GM21576 (cell line): ENCODE data around the gene OAS3.
A peak's percentile ranks its signal among the peaks of the same experiment; 100 is the strongest.
"Not testable (repeated sequence)": the region's sequence is repeated elsewhere in the genome, so short reads cannot be mapped to it uniquely, and the experiment has no call there.

Experiments
- ATAC-seq: cut with Tn5 transposase; IDR thresholded peaks from one replicate; pipeline ENCODE4 v1.9.1; 2021; ENCODE audit warnings: mild to moderate bottlenecking, moderate library complexity; ENCODE audit not compliant: unreplicated experiment

Gene OAS3

DNA sequence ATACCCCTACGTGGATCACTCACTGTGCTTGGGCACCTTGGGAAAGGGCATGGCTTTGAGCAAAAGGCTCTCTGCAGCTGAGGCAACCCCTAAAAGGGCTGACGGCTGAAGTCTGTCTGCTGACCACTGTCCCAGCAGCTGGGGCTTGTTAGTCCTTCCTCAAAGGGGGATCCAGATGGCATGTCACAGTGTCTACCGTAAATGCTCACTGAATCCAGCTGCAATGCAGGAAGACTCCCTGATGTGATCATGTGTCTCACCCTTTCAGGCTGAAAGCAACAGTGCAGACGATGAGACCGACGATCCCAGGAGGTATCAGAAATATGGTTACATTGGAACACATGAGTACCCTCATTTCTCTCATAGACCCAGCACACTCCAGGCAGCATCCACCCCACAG is 19.2 kb upstream of the OAS3 start:
- ATAC-seq = no peak

DNA sequence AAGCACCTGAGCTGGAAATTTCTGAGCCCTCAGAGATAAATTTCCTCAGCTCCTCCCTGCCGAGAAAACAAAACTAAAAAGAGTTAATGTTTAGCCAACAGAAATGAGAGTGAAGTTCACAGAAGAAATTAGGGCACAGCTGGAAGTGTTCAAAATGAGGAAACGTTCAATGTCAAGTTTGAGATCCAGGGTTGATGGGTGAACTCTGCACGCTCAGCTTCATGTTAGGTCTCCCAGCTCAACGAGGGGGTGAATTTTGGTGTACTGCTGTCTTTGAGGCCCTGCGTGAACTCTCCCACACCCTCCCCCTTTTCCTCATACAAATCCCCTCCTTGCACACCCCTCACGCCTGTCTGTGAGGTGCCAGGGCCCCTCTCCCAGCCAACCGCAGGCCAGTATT is 13.3 kb upstream of the OAS3 start:
- ATAC-seq = peak; percentile 50

DNA sequence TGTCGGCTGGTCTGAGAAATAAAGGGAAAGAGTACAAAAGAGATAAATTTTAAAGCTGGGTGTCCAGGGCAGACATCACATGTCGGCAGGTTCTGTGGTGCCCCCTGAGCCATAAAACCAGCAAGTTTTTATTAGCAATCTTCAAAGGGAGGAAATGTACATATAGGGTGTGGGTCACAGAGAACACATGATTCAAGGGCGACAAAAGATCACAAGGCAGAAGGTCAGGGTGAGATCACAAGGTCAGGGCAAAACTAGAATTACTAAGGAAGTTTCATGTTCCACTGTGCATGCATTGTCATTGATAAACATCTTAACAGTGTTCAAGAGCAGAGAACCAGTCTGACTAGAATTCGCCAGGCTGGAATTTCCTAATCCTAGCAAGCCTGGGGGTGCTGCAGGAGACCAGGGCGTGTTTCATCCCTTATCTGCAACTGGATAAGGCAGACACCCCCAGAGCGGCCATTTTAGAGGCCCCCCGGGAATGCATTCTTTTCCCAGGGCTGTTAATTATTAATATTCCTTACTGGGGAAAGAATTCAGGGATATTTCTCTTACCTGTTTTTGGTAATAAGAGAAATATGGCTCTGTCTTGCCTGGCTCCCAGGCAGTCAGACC is 11.7 kb upstream of the OAS3 start:
- ATAC-seq = not testable (repeated sequence)

DNA sequence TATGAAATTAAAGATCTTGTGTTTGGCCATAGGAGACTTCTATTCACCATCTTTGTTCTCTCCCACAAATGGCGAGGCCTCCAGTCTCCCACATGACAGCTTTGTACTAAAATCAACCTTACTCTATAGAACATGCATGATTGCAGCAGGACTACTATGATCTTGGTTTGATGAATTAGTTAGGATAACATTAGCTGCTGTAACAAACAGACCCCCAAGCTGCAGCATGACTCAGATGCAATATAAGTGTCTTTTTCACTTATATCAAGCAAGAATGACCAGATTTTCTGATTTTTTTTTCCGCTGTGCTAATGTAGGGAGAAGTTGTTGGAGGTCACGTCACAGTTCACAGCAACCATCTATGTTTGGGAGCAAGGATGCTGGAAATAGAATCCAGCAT is 10.8 kb upstream of the OAS3 start:
- no peak for ATAC-seq

DNA sequence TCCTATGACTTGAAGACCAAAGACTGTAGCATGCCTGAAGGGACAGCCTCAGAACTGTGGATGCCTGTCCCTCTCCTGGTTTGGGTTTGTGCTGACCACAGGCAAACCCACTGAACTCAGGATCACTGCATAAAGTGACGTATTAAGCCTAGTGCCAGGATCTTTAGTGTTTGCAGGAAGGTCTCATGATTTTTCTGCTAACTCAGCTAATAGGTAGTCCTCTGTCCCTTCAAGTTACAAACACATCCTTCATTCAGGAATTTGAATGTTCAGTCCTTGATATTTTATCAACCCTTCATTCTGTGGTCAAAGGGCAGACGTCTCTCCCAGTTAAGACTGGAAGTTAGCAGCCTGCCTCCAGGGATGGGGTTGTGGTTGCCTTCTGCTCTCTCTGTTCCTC is 10.3 kb upstream of the OAS3 start:
- no peak for ATAC-seq

DNA sequence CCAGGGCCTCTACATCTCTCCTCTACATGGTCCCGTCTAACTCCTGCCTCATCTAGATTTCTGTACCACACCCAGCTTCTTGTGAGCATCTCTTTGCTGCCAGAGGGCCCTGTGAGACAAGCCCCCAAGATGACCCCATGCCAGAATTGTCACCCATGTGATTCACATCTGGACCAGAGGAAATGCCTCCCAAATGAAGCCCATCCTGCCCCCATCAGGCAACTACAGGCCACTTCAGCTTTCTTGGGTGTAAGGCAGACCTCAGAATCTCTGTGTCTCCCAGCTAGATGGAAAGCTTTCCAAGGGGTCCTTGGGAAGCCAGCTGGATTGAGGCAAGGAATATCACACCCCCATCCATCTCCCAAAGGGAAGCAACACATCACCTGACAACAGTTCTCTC is 9.3 kb upstream of the OAS3 start:
- ATAC-seq = no peak

DNA sequence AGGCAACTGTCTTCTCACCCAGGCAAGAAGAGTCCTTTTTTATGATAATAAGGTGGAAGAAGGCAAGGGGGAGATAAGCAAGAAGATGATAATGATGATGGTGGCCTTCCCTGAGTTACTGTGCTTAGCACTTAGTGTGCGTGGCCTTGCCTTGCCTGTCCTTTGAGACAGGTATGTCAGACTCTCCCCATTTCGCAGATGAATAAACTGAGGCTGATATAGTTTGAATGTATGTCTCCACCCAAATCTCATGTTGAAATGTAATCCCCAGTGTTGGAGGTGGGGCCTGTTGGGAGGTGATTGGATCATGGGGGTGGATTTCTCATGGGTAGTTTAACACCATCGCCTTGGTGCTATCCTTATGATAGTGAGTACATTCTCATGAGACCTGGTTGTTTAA is 8.6 kb upstream of the OAS3 start:
- ATAC-seq = no peak

DNA sequence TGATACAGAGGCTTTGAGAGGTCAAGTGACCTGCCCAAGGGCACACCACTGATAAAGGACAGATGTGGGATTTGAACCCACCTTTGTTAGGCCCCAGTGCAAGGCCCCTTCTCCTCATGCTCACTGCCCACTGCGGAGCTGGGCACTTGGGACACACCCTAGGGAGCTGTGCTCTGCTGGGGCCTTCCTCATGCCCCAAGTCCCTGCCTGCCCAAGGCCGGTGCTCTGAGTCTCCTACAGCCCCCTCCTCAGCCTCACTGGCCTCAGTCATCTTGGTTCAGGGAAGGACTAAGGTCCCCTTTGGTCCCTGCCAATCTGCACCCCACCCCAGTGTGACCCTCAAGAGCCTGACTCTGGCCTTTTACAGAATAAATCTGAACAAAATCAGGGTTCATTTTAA is 7.9 kb upstream of the OAS3 start:
- ATAC-seq = no peak

DNA sequence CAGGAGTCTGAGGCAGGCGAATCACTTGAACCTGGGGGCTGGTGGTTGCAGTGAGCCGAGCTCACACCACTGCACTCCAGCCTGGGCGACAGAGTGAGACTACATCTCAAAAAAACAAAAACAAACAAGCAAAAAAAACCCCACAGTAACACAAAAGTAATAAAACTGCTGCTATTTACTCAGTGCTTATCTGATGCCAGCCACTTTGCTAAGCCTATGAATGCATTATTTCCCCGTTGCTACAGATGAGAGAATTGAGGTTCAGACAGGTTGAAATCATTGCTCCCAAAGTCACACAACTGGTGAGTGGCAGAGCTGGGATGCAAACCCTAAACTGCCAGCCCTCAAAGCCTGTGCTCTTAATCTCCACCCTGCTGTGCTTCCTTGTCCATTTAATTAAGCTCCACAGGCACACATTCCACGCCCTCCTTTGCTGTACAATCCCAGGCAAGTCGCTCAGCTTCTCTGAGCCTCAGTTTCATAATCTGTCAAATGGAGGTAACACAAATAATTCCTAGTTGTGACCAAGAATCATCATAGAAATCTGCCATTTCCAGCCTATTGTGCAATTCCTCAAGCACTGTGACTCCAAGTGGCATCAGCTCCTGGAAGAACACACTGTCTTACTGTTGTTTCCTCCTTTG is 5.7 kb upstream of the OAS3 start:
- no peak for ATAC-seq

DNA sequence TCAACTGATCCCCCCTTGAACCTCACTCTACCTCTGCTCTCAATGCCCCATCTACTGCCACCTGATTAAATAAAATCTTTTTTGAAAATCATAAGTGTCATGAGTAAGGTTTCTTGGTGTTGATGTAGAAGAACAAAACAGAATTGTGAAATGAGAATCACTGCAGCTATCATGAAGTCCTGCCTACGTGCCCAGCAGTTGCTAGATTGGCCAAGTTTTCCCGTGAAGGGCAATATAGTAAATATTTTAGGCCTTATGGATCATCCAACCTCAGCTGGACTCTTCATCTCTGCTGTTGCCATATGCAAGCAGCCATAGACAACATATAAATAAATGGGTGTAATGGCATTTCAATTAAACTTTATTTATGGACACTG is 5.2 kb upstream of the OAS3 start:
- no peak for ATAC-seq

DNA sequence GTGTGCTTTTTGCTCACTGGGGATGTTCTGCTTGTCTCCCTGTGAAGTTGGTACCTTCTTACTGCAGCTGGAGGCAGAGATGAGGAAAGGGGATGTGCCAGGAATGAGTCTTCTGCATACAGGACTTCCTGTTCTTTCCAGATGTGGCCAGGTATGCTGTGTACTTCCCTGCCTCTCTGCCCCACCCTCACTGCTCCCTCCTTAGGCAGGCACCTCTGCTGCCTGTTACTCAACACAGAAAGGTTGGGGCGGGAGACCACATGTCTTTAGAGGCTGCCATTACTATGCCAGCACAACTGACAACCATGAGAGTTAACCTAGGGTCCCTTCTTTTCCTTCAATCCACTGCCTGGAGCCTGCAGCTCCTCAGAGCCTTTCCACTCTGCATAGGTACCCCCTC is 2.0 kb upstream of the OAS3 start:
- ATAC-seq = no peak

DNA sequence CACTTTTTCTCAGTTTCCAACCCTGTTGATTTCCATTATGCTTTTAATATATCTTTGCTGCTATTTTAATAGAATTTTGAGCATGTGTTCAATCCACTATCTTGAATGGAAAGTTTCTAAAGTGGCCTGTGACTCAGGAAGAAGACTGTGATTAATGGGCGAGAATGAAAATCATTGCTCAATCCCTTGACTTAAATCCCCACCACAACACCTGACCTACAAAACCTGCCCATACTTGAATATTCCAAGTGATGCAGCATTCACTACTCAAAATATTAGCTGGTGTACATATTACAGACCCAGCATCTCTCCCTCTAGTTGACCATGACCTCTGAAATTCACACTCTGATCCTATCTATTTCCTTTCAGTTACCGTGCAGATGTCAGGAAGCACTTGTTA is 1.3 kb upstream of the OAS3 start:
- no peak for ATAC-seq

DNA sequence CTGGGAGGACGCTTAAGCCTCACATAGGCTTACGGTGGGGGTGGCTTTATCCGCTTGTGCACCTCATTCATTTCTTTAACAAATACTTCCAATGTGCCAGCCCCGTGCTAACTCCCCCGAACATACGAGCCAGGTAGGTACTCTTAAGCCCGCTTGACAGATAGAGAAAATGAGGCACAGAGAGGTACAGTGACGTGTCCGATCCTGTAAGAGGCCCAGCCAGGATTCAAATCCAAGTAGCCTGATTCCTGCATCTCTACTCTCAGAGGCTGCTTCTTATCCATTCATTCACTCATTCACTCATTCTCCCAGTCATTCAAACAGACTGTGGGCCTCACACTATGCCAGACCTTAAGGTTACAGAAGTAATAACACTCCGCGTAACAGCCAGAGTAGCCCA is 477 bp downstream of the OAS3 start:
- no peak for ATAC-seq

DNA sequence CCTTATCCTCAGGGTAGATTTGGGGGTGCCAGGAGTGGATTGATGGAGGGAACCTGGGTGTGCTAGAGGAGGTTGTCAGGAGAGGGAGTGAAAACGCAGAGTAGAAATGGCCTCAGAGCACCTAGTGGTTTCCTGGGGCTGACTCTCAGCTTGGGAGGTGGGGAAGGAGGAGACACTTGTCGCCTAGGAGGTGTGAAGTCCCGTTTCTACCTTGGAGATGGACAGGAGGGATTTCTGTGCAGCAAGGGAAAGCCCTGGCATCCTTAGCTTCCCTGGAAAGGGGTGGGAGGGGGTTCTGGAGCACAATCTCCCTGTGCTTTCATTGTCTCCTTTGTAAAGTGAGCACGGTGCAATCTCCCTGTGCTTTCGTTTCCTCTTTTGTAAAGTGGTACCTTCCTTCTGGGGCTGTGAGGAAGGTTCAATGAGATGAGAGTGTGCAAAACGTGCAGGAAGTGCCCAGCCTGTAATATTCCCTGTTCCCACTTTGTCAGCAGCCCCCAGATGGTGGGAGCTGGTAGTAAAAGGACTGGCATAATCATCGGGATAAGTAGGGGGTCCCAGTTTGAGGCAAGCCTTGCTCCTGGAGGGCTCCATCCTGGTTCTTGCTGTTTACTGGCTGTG is 1.6 kb downstream of the OAS3 start:
- peak; percentile 64 for ATAC-seq

DNA sequence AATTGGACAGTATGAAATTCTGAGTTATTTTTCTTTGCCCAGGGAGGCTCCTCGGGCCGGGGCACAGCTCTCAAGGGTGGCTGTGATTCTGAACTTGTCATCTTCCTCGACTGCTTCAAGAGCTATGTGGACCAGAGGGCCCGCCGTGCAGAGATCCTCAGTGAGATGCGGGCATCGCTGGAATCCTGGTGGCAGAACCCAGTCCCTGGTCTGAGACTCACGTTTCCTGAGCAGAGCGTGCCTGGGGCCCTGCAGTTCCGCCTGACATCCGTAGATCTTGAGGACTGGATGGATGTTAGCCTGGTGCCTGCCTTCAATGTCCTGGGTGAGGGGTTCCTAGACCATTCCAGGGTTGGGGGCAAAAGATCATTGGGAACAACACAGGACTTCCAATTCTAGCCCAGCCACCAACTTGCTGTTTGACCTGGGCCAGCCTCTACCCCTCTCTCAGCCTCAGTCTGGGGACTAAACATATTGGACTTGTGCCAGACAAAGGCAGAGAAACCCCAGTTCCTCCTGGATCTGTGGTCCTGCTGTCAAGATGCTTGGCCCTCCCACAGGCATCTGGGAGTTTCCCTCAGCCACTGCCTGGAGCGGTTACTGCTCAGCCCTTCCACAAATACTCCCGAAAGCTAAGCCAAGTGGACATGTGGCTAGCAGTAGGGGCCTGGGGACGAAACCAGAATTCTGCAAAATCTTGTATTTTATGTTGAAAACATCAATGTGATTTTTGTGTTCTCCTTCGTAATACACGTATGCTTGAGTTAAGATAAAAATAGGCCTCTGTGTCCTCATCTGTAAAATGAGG is 3.5 kb downstream of the OAS3 start:
- ATAC-seq = no peak

DNA sequence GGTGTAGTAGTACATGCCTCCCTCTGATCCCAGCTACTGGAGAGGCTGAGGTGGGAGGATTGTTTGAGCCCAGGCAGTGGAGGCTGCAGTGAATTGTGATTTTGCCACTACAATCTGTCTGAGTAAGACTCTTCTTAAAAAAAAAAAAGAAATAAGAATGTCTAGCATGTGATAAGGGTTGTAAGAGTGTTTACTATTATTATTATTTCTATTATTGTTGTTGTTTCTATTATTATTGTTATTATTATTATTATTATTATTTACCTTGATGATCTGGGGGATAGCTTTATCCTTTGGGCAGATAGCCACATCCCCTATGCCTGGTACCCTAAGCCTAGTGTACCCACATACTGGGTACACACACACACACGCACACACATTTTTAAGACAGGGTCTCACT is 4.3 kb downstream of the OAS3 start:
- no peak for ATAC-seq

DNA sequence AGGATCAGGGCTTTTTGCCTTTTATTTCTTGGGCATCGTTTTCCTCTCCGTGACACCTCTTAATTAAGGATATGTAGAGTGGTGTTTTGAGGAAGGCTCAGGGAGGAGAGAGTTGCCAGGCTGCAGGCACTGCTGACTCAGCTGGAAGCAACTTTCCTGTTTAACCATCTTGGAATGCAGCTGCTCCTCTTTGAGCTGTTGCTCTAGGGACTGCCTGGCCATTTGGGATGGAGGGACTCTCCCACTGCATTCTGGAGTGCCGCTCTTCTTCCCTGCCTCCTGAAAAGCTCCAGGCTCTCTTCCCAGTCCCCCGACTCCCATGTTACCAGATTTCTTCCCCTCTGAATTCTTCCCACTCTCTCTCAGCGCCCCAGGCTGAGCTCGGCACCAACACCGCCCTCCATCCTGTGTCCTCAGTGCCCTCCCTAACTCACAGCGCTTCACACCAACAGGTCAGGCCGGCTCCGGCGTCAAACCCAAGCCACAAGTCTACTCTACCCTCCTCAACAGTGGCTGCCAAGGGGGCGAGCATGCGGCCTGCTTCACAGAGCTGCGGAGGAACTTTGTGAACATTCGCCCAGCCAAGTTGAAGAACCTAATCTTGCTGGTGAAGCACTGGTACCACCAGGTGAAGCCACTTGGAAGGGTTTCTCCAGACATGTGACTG is 5.9 kb downstream of the OAS3 start:
- no peak for ATAC-seq

DNA sequence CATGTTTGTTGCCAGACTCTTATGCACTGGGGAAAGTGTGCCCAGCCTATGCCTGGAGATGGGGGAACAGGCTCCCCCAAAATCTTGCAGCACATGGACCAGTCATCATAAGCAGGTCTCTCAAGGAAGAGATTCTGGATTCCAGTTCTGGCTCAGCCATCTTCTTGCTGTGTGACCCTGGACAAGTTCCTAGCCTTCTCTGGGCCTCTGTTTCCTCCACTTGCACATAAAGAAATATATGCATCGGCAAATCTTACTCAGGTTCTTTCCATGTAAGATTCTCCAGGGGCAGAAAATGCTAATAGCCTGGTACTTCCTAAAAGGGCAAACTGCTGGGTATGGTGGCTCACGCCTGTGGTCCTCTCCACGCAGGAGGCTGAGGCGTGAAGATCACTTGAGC is 7.2 kb downstream of the OAS3 start:
- no peak for ATAC-seq

DNA sequence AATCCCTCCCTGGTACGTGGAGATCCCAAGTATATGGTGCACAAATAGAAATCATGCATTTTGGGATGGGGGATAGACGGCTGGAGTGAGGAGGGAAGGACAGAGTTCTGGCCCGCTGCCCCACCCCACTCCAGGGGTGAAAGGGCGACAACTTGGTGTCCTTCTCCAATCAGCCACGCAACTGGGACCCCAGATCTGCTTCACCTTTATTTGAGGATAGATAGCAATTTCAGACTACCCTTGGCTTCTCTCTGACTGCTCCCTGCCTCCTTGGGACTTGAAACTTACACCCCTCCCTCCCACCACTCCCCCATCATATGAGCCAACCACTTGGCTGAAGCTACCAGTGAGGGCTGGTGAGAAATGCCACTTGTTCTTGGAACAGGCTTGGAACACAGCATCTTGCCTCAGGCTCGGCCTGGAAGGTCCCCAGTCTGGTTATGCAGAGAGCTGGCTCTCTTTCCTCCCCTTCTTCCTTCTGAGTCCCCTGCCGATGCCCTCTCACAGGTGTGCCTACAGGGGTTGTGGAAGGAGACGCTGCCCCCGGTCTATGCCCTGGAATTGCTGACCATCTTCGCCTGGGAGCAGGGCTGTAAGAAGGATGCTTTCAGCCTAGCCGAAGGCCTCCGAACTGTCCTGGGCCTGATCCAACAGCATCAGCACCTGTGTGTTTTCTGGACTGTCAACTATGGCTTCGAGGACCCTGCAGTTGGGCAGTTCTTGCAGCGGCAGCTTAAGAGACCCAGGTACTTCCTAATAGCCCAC is 8.1 kb downstream of the OAS3 start:
- no peak for ATAC-seq

DNA sequence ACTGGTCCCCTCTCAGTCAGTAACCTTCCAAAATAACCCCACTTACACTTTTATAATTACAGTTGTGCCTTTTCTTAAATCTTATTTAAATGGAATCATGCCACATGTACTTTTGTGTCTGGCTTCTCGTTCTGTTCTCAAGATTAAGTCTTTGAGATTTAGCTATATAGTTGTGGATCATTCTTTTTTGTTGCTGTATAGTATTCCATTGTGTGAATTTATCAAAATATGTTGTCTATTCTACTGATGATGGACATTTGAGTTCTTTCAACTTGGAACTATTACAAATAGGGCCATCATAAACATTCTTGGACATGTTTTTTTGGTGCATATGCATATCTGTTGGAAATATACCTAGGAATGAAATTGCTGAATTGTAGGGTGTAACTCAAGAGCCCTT is 9.0 kb downstream of the OAS3 start:
- ATAC-seq = no peak

DNA sequence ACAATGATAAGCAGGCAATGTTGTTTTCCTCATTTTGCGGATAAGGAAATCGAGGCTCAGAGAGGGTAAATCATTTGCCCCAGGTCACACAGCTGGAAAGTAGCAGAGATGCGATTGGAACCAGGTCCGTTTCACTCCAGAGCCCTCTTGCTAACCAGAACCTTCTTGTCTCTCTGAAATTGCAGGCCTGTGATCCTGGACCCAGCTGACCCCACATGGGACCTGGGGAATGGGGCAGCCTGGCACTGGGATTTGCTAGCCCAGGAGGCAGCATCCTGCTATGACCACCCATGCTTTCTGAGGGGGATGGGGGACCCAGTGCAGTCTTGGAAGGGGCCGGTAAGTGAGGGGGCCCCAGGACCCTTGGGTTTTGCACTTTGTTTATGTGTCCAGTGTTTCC is 9.5 kb downstream of the OAS3 start:
- no peak for ATAC-seq
